ENCODE measurements around the gene ASRGL1.
"Not testable (repeated sequence)": the region's sequence is repeated elsewhere in the genome, so short reads cannot be mapped to it uniquely, and the experiment has no call there.

DNA sequence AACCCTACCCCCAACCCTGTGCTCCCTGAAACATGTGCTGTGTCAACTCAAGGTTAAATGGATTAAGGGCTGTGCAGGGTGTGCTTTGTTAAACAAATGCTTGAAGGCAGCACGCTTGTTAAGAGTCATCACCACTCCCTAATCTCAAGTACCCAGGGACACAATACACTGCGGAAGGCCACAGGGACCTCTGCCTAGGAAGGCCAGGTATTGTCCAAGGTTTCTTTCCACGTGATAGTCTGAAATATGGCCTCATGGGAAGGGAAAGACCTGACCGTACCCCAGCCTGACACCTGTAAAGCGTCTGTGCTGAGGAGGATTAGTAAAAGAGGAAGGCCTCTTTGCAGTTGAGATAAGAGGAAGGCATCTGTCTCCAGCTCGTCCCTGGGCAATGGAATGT is 10.5 kb upstream of the ASRGL1 start:
- TF ChIP-seq, protein P1, sequence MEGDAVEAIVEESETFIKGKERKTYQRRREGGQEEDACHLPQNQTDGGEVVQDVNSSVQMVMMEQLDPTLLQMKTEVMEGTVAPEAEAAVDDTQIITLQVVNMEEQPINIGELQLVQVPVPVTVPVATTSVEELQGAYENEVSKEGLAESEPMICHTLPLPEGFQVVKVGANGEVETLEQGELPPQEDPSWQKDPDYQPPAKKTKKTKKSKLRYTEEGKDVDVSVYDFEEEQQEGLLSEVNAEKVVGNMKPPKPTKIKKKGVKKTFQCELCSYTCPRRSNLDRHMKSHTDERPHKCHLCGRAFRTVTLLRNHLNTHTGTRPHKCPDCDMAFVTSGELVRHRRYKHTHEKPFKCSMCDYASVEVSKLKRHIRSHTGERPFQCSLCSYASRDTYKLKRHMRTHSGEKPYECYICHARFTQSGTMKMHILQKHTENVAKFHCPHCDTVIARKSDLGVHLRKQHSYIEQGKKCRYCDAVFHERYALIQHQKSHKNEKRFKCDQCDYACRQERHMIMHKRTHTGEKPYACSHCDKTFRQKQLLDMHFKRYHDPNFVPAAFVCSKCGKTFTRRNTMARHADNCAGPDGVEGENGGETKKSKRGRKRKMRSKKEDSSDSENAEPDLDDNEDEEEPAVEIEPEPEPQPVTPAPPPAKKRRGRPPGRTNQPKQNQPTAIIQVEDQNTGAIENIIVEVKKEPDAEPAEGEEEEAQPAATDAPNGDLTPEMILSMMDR (conservative IDR thresholded peaks at IDR 0.05; ENCODE audit: low read length) = not testable (repeated sequence)
- TF ChIP-seq EZH2phosphoT487 (IDR thresholded peaks at IDR 0.05; ENCODE audit: borderline replicate concordance, low read depth, low read length) = not testable (repeated sequence)

Data from OCI-LY7 (cell line).